Activated naive CD4-positive, alpha-beta T cell treated with anti-CD3 and anti-CD28 coated beads for 36 hours (primary cell): Measurements from ENCODE around the gene ANKRD10. TPM values are rescaled to one million over a fixed set of nuclear protein-coding genes. Genes with fewer than 3 reads are reported as not detected.

Source experiments
- CTCF ChIA-PET: fragments of 350-600 bp; sonication (Branson Sonifier 250); formaldehyde crosslinking; loops from one replicate; lab custom pipeline; 2021; ENCODE audit warnings: antibody characterized with exemption; lab: Charles Lee
- DNase-seq: peaks from one replicate; pipeline ENCODE4 v3.0.0-alpha.2; 2020
- H3K27ac Mint-ChIP-seq: one replicate; pipeline ENCODE4 v1.8.0; 2021; ENCODE audit warnings: mild to moderate bottlenecking, mixed read lengths
- H3K27me3 Mint-ChIP-seq: one replicate; pipeline ENCODE4 v1.8.0; 2021; ENCODE audit warnings: low read depth, mixed read lengths
- H3K36me3 Mint-ChIP-seq: one replicate; pipeline ENCODE4 v1.8.0; 2021; ENCODE audit warnings: low read depth, mixed read lengths
- H3K4me1 Mint-ChIP-seq: one replicate; pipeline ENCODE4 v1.8.0; 2021; ENCODE audit warnings: low read depth, mixed read lengths
- H3K4me3 Mint-ChIP-seq: one replicate; pipeline ENCODE4 v1.8.0; 2021; ENCODE audit warnings: mild to moderate bottlenecking, moderate library complexity, mixed read lengths
- H3K9me3 Mint-ChIP-seq: one replicate; pipeline ENCODE4 v1.8.0; 2021; ENCODE audit warnings: mixed read lengths
- intact Hi-C: fragments of 100-400 bp; cut with micrococcal nuclease; formaldehyde crosslinking; loops from one replicate; pipeline ENCODE4 v1.15.1; 2023
- total RNA-seq, 2 experiments: library from RNA; stranded (reverse); gene quantifications; one replicate each; pipeline ENCODE4 v1.2.3, GENCODE V29; 2021

The ANKRD10 gene
- total RNA-seq, 2 experiments from 2014 or later: 79.8 to 82.5 TPM

- Mint-ChIP-seq H3K9me3 (no peaks in the 10 kb centered on the region), H3K4me1 (no peaks in the 10 kb centered on the region), H3K36me3 (no peaks in the 10 kb centered on the region), H3K4me3 (no peak overlapping the region), H3K27me3 (peaks cover 26% of the 10 kb centered on the region), H3K27ac (no peak overlapping the region)
- no peak for DNase-seq
- CTCF ChIA-PET: no interaction called here
- intact Hi-C loops: no loop called here
Observed at GRCh38 chr13:110863685-110864084, 51.2 kb downstream of the ANKRD10 start.

DNA sequence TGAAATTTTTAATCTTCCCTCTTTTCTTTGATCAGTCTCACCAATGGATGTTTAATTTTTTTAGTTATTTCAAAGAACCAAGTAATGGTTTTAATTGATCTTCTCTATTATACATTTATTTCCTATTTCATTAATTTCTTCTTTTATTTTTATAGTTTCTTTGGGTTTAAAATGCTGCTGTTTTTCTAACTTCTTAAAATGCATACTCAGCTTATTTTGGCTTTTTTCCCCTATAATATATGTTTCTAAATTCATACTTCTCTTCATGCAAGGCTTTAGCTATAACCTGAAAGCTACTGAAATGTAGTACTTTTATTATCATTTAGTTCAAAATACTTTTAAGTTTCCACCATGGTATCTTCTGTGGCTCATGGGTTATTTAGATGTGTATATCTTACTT is 53.9 kb downstream of the ANKRD10 start:
- Mint-ChIP-seq H3K27me3 (peaks cover 4% of the 10 kb centered on the region), H3K9me3 (peaks cover 6% of the 10 kb centered on the region), H3K27ac (no peak overlapping the region), H3K36me3 (peaks cover 5% of the 10 kb centered on the region), H3K4me1 (peaks cover 5% of the 10 kb centered on the region), H3K4me3 (no peak overlapping the region)
- no peak for DNase-seq
- intact Hi-C loops: no loop called here
- CTCF ChIA-PET: no interaction called here

- Mint-ChIP-seq H3K27ac (no peak overlapping the region), H3K36me3 (peaks cover 5% of the 10 kb centered on the region), H3K27me3 (no peaks in the 10 kb centered on the region), H3K4me3 (no peak overlapping the region), H3K9me3 (peaks cover 6% of the 10 kb centered on the region), H3K4me1 (peaks cover 5% of the 10 kb centered on the region)
- intact Hi-C loops: no loop called here
- CTCF ChIA-PET: no interaction called here
- DNase-seq: no peak
Observed at GRCh38 chr13:110856942-110857835, 57.7 kb downstream of the ANKRD10 start.

DNA sequence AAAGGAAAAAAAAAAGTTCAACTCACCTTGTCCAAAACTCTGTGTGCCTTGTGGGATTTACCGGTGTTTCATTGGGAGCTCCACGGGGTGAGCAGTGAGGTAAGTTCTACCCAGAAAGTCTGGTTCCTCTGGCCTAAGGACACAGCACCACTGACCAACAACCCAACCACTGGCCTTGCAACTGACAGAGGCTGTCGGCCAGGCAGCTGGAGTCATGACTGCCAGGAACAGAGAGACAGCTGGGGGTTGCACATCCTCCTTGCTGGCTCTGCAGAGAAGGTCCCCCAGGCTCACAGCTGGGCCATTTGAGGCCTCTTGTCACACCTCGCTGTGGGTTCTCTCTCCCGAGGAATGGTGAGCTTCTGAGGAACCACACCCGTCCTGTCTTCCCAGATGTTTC is 59.5 kb downstream of the ANKRD10 start:
- CTCF ChIA-PET: interaction anchor here (0.6 kb wide), 1 partner anchor 35 kb away, joined by 3 read pairs; no protein-coding TSS in a partner anchor
- Mint-ChIP-seq H3K4me1 (peaks cover 5% of the 10 kb centered on the region), H3K27me3 (no peaks in the 10 kb centered on the region), H3K4me3 (no peak overlapping the region), H3K36me3 (peaks cover 5% of the 10 kb centered on the region), H3K27ac (no peak overlapping the region), H3K9me3 (peaks cover 6% of the 10 kb centered on the region)
- intact Hi-C loops: no loop called here
- no peak for DNase-seq

DNA sequence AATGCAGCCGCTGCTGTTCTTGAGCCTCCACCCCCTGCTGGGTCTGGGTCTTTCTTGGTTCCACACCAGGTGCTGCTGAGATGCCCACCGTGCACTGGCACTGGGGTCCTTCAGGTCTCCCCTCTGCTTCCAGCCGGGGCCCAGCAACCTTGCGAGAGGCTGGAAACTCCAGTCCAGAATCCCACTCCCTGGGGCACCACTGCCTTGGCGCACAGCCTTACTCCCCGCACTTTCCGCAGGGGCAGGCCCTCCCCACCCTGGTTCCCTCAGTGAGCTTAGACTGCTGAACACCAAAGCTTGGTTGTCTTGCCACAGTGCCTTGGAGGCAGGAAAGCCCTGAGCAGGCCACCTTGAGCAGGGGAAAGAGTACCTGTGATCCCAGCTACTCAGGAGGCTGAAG is 60.0 kb downstream of the ANKRD10 start:
- Mint-ChIP-seq H3K4me1 (peaks cover 5% of the 10 kb centered on the region), H3K4me3 (no peak overlapping the region), H3K27ac (no peak overlapping the region), H3K27me3 (no peaks in the 10 kb centered on the region), H3K9me3 (peaks cover 6% of the 10 kb centered on the region), H3K36me3 (peaks cover 5% of the 10 kb centered on the region)
- intact Hi-C loops: no loop called here
- DNase-seq: no peak
- CTCF ChIA-PET: no interaction called here

GRCh38 chr13:110853235-110853721 is 61.6 kb downstream of the ANKRD10 start:
- H3K27ac Mint-ChIP-seq: no peak overlapping the region
- H3K27me3 Mint-ChIP-seq: no peaks in the 10 kb centered on the region
- intact Hi-C loops: no loop called here
- CTCF ChIA-PET: no interaction called here
- peaks cover 5% of the 10 kb centered on the region for H3K4me1 Mint-ChIP-seq
- H3K9me3 Mint-ChIP-seq: peaks cover 6% of the 10 kb centered on the region
- peaks cover 5% of the 10 kb centered on the region for H3K36me3 Mint-ChIP-seq
- no peak overlapping the region for H3K4me3 Mint-ChIP-seq
- DNase-seq: no peak

GRCh38 chr13:110850840-110851239 is 64.0 kb downstream of the ANKRD10 start:
- Mint-ChIP-seq H3K4me1 (no peaks in the 10 kb centered on the region), H3K9me3 (no peaks in the 10 kb centered on the region), H3K27ac (no peak overlapping the region), H3K27me3 (peaks cover 7% of the 10 kb centered on the region), H3K4me3 (no peak overlapping the region), H3K36me3 (no peaks in the 10 kb centered on the region)
- no peak for DNase-seq
- CTCF ChIA-PET: no interaction called here
- intact Hi-C loops: no loop called here

DNA sequence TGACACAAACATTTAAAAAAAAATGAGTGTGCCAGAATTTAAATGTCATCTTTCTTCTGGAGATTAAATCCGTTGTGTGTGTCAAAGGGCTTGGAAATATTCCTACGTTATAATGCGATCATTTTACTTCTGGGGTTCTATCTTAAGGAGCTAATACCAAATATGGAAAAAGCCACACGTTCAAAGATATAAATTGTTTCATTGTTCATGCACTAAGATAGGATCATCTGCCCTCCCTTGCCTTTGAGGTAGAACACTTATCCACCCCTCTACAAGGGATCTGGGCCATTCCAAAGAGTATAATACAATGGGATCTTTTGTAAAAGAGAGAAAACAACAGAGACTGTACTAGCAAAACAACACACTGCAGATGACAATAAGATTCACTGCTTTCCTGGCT is 64.9 kb downstream of the ANKRD10 start:
- Mint-ChIP-seq H3K4me1 (no peaks in the 10 kb centered on the region), H3K27ac (no peak overlapping the region), H3K36me3 (no peaks in the 10 kb centered on the region), H3K27me3 (peaks cover 9% of the 10 kb centered on the region), H3K9me3 (no peaks in the 10 kb centered on the region), H3K4me3 (no peak overlapping the region)
- CTCF ChIA-PET: no interaction called here
- DNase-seq: no peak
- intact Hi-C loops: no loop called here

- Mint-ChIP-seq H3K9me3 (no peaks in the 10 kb centered on the region), H3K4me1 (no peaks in the 10 kb centered on the region)
- CTCF ChIA-PET: no interaction called here
Observed at GRCh38 chr13:110845520-110845919, 69.3 kb downstream of the ANKRD10 start.

GRCh38 chr13:110841846-110842245 is 73.0 kb downstream of the ANKRD10 start:
- DNase-seq: no peak
- Mint-ChIP-seq H3K27ac (no peak overlapping the region), H3K4me3 (no peak overlapping the region), H3K36me3 (no peaks in the 10 kb centered on the region), H3K27me3 (peaks cover 28% of the 10 kb centered on the region), H3K9me3 (no peaks in the 10 kb centered on the region), H3K4me1 (no peaks in the 10 kb centered on the region)
- CTCF ChIA-PET: no interaction called here
- intact Hi-C loops: no loop called here

More at GRCh38 chr13:110845520-110845919, 69.3 kb downstream of the ANKRD10 start:
- Mint-ChIP-seq H3K27ac (no peak overlapping the region), H3K4me3 (no peak overlapping the region), H3K36me3 (no peaks in the 10 kb centered on the region), H3K27me3 (peaks cover 23% of the 10 kb centered on the region)
- DNase-seq: no peak
- intact Hi-C loops: no loop called here

DNA sequence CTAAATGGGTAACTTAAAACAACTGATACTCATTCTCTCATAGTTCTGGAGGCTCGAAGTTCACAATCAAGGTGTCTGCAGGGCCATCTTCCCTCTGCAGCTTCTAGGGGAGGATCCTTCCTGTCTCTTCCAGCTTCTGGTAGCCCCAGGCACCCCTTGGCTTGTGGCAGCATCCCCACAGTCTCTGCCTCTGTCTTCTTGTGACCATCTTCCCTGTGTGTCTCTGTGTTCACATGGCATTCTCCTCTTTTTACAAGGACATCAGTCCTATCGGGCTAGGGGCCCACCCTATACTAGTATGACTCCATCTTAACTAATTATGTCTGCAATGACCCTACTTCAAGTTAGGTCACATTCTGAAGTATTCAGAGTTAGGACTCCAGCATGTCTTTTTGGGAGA is 73.5 kb downstream of the ANKRD10 start:
- CTCF ChIA-PET: no interaction called here

DNA sequence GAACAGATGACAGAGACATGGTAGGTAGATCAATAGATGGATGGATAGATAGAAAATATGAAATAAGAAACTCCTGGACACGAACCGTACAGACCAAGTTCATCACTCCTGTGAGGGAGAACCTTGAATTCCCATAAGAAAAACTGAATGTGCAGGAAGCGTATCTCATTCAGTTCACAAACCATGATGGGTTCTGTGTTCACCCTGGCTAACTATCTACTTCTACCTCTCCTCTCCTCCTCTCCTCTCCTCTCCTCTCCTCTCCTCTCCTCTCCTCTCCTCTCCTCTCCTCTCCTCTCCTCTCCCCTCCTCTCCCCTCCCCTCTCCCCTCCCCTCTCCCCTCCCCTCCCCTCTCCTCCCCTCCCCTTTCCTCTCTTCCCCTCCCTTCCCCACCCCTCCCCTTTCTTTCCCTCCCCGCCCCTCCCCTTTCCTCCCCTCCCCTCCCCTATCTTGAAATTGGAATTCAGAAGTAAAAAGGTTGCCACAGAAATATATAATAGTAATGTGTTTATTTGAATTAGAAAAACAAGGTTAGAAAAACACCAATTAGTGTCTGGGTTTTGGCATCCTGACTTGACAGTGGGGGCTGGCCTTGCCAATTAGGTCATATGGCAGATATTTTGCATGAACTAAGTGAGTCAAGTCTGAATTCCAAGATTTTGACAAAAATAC is 75.9 kb downstream of the ANKRD10 start:
- Mint-ChIP-seq H3K4me1 (no peaks in the 10 kb centered on the region), H3K27me3 (peaks cover 16% of the 10 kb centered on the region), H3K9me3 (no peaks in the 10 kb centered on the region), H3K36me3 (no peaks in the 10 kb centered on the region), H3K27ac (no peak overlapping the region), H3K4me3 (no peak overlapping the region)
- CTCF ChIA-PET: no interaction called here
- intact Hi-C loops: no loop called here
- DNase-seq: no peak

More for the DNA sequence above, 73.5 kb downstream of the ANKRD10 start:
- peaks cover 25% of the 10 kb centered on the region for H3K27me3 Mint-ChIP-seq
- H3K4me3 Mint-ChIP-seq: no peak overlapping the region
- intact Hi-C loops: no loop called here
- H3K9me3 Mint-ChIP-seq: no peaks in the 10 kb centered on the region
- no peaks in the 10 kb centered on the region for H3K36me3 Mint-ChIP-seq
- H3K27ac Mint-ChIP-seq: no peak overlapping the region
- no peak for DNase-seq
- H3K4me1 Mint-ChIP-seq: no peaks in the 10 kb centered on the region
